Camera-type eye (tissue), 1 donor: ENCODE measurements around the gene CYP4F8. TPM values are rescaled to one million over a fixed set of nuclear protein-coding genes. Genes with fewer than 3 reads are reported as not detected.

ENCODE experiments used
- total RNA-seq: library from RNA; depleted of rRNA; stranded (reverse); fragments of >200 nt; gene quantifications from one replicate; pipeline ENCODE4 v1.2.3, GENCODE V29; 2014

Gene CYP4F8, protein sequence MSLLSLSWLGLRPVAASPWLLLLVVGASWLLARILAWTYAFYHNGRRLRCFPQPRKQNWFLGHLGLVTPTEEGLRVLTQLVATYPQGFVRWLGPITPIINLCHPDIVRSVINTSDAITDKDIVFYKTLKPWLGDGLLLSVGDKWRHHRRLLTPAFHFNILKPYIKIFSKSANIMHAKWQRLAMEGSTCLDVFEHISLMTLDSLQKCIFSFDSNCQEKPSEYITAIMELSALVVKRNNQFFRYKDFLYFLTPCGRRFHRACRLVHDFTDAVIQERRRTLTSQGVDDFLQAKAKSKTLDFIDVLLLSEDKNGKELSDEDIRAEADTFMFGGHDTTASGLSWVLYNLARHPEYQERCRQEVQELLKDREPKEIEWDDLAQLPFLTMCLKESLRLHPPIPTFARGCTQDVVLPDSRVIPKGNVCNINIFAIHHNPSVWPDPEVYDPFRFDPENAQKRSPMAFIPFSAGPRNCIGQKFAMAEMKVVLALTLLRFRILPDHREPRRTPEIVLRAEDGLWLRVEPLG
- total RNA-seq = not detected

DNA sequence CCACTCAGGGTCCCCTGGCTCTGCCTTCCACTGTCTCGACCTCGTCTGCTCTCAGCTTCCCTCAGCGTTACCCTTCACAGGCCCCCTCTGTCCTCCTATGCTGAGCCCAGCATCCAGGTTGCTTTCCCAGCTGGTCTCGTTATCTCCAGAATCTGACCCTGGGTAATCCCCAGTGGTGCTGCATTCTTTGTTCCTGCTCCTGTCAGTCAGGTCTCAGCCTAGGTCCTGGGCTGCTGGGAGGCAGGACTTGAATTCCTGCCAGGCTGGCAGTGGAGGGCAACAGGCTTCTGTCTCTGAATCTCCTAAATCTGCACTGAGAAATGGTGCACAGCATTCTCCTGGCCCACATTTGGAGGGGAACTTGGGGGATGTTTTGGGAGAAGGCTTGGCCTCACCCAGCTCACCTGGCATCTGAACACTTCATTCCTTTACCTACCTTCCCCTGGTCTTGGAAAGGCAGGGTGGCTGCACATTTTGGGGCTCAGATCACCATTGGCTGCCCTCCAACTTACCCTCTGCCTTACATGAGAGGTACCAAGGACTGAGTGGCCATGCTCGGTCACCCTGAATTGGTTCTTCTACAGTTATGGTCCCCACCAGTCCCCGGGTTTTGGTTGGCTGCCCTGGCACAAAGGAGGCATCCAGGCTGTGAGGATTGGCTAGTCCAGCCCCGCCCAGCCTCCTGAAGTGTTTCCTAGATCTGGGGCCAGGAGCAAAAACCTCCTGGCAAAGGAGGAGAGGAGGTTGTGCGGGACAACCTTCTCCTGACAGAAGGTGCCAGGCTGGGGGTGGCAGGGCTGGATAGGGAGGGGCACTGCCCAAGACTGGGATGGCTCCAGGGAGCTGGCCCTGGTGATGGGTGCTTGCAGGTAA lies at the start of gene CYP4F8:
TSS of gene CYP4F8 (plus strand) at position 712 of the 873 bp plus-strand sequence. CDS start 399 bp downstream, outside the sequence.

DNA sequence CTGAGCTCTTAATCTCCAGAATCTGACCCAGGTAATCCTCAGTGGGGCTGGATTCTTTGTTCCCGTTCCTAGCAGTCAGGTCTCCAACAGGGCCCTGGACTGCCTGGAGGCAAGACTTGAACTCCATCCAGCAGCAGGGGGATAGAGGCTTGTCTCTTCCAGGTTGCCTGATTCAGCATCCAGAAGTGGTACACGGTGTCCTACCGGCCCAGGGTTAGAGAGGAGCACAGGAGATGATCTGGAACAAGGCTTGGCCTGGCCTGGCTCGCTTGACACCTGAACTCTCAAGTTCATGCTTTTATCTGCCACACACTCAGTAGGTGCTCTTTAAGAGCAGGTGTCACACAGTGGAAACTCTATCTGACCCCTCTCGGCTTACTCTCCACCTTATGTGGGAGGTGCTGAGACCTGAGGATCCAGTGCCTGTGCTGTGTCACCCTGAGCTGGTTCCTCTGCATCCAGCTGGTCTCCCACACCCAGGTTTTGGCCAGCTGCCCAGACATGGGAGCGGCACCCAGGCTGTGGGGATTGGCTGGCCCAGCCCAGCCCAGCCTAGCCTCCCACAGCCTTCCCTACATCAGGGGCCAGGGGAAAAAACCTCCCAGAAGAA lies 25.4 kb downstream of the CYP4F8 start, which contains the start of gene CYP4F3:
TSS of gene CYP4F3 (plus strand) at position 604 of the 610 bp plus-strand sequence. CDS start 519 bp downstream, outside the sequence.

DNA sequence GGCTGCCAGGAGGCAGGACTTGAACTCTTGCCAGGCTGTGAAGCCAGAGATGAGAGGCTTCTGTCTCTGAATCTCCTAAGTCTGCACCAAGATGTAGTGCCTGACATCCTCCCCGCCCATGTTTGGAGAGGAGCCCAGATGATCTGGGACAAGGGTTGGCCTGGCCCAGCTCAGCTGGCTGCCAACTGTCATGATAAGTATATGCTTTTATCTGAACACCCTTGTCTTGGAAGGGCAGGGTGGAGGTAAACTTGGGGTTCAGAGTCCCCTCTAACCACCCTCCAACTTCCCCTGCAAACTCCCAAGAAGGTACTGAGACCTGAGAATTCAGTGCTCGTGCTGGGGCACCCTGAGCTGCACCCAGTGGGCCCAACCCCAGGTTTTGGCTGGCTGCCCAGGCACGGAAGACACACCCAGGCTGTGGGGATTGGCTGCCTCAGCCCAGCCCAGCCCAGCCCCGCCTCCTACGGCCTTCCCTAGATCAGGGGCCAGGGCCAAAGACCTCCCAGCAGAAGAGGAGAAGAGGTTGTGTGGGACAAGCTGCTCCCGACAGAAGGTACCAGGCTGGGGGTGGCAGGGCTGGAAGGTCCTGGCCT lies 57.7 kb downstream of the CYP4F8 start, which contains the start of gene CYP4F12:
TSS of gene CYP4F12 (plus strand) at position 508 of the 596 bp plus-strand sequence. CDS start 443 bp downstream, outside the sequence.

Other genes starting within 250 kb of the CYP4F8 start
- 38.9 TPM for gene AKAP8, start 235.4 kb upstream of the CYP4F8 start, total RNA-seq
- 125 TPM for gene AKAP8L, start 196.2 kb upstream of the CYP4F8 start, total RNA-seq
- gene WIZ, start 165.3 kb upstream of the CYP4F8 start, total RNA-seq = 26.1 TPM
- gene RASAL3, start 150.7 kb upstream of the CYP4F8 start, total RNA-seq = 0.82 TPM
- gene PGLYRP2, start 135.7 kb upstream of the CYP4F8 start, total RNA-seq = not detected
- not detected for gene CYP4F22, start 106.7 kb upstream of the CYP4F8 start, total RNA-seq
- 0.71 TPM for gene CYP4F3, start 25.7 kb downstream of the CYP4F8 start, total RNA-seq
- 1.8 TPM for gene CYP4F12, start 57.9 kb downstream of the CYP4F8 start, total RNA-seq
- gene OR10H2, start 112.8 kb downstream of the CYP4F8 start, total RNA-seq = not detected
- gene OR10H3, start 122.8 kb downstream of the CYP4F8 start, total RNA-seq = not detected
- not detected for gene OR10H5, start 172.4 kb downstream of the CYP4F8 start, total RNA-seq
- not detected for gene OR10H1, start 200.4 kb downstream of the CYP4F8 start, total RNA-seq